ENCODE results near the gene COL9A1. TPM values are rescaled to one million over a fixed set of nuclear protein-coding genes. Genes with fewer than 3 reads are reported as not detected.

Gene COL9A1
- total and polyA plus RNA-seq, 12 donors: 0.17 to 1.6 TPM; not detected in 10

DNA sequence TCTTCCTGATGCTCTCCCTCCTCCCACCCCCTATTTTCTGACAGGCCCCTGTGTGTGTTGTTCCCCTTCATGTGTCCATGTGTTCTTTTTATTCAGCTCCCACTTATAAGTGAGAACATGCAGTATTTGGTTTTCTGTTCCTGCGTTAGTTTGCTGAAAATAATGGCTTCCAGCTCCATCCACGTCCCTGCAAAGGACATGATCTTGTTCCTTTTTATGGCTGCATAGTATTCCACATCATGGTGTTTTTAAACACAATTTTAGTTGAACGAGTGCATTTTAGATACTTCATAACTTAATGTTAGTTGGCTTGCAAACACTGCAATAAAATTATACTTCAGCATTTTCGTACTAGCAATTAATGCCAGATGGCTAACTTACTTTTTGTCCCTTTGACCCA, 28.5 kb downstream of the COL9A1 start:
- intact Hi-C loops (cut with DNase I): no loop called here
- DNase-seq: no peak
- no peak overlapping the region for H3K27ac ChIP-seq
- no peaks in the 10 kb centered on the region for H3K4me1 ChIP-seq (replicated peaks in 1 of 2)
- WGBS, 4 donors: 64 to 76% (median 71%) methylated on average over 4 of the region's 4 CpGs
- no peak overlapping the region for H3K4me3 ChIP-seq
- TF ChIP-seq POLR2A (IDR thresholded peaks at IDR 0.05): no peak
- TF ChIP-seq, protein P1, sequence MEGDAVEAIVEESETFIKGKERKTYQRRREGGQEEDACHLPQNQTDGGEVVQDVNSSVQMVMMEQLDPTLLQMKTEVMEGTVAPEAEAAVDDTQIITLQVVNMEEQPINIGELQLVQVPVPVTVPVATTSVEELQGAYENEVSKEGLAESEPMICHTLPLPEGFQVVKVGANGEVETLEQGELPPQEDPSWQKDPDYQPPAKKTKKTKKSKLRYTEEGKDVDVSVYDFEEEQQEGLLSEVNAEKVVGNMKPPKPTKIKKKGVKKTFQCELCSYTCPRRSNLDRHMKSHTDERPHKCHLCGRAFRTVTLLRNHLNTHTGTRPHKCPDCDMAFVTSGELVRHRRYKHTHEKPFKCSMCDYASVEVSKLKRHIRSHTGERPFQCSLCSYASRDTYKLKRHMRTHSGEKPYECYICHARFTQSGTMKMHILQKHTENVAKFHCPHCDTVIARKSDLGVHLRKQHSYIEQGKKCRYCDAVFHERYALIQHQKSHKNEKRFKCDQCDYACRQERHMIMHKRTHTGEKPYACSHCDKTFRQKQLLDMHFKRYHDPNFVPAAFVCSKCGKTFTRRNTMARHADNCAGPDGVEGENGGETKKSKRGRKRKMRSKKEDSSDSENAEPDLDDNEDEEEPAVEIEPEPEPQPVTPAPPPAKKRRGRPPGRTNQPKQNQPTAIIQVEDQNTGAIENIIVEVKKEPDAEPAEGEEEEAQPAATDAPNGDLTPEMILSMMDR (IDR thresholded peaks at IDR 0.05): no peak
- no peaks in the 10 kb centered on the region for H3K36me3 ChIP-seq (replicated peaks in 1 of 2)
- H3K9me3 ChIP-seq (replicated peaks in 1 of 3): peaks cover 0 to 6% (median 0%) of the 10 kb centered on the region in 3 donors
- H3K27me3 ChIP-seq: no peaks in the 10 kb centered on the region

DNA sequence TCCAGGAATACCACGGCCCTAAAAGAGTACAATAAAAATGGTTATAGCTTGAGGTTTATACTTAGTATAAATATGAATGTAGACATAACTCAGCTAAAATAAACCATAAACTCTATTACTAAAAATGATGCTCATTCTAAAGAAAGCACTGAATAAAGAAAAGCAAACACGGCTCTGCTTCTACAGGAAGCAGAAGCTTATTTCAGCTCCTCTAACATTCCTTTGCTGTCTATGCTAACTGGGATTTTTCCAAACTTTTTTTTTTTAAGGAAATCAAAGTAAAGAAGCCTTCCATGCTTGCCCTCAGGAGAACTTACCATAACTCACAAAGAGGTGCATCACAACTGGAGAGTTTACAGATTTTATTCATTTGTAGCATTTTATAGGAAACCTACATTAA, 30.8 kb downstream of the COL9A1 start:
- 42 to 65% (median 49%) methylated on average over 2 of the region's 2 CpGs for WGBS, 4 donors
- H3K4me1 ChIP-seq (replicated peaks in 1 of 2): no peaks in the 10 kb centered on the region
- peaks cover 0 to 6% (median 0%) of the 10 kb centered on the region in 3 donors for H3K9me3 ChIP-seq (replicated peaks in 1 of 3)
- H3K36me3 ChIP-seq (replicated peaks in 1 of 2): no peaks in the 10 kb centered on the region
- no peaks in the 10 kb centered on the region for H3K27me3 ChIP-seq
- H3K4me3 ChIP-seq: no peak overlapping the region
- H3K27ac ChIP-seq: no peak overlapping the region
- intact Hi-C loops (cut with DNase I): no loop called here
- no peak for DNase-seq
- TF ChIP-seq POLR2A (IDR thresholded peaks at IDR 0.05): no peak
- TF ChIP-seq, protein P1 (IDR thresholded peaks at IDR 0.05): no peak

DNA sequence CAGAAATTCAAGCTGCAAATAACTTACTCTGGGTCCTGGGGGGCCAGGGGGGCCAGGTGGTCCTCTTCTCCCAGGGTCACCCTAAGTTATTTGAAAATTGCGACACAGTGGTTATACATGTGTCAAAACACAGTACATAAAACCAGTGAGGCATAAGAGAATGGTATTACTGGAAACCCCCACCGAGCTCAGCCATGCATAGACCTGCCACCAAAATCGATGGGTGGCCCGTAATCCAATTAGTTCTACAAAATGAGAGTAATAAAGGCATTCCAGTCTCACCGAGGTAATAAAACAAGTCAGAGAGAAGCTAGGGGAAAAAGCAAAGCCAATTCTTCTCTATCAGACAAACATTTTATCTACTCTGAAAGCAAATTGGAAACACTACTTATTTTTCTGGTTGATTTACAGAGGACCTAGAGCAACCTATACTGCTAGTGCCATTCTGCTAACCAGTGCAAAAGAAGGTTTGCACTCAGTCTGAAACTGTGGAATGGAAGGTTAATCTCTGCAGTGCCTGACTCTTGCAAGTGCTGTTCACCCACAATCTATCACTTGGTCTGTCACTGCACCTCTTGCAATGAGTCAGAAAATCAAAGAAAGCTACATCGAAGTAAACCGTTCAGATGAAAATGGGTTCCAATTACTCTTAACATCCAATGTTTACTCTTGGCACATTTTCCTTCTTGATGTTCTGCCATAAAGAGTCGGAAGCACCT, 32.4 kb downstream of the COL9A1 start:
- Histone ChIP-seq H3K27me3 (no peaks in the 10 kb centered on the region), H3K4me1 (replicated peaks in 1 of 2) (no peaks in the 10 kb centered on the region), H3K36me3 (replicated peaks in 1 of 2) (no peaks in the 10 kb centered on the region), H3K27ac (no peak overlapping the region), H3K9me3 (replicated peaks in 1 of 3) (peaks cover 0 to 6% (median 0%) of the 10 kb centered on the region in 3 donors), H3K4me3 (no peak overlapping the region)
- WGBS, 4 donors: 45 to 52% (median 49%) methylated on average over 8 of the region's 8 CpGs
- no peak for TF ChIP-seq POLR2A (IDR thresholded peaks at IDR 0.05)
- TF ChIP-seq, protein P1 (IDR thresholded peaks at IDR 0.05): no peak
- DNase-seq: no peak
- intact Hi-C loops (cut with DNase I): no loop called here

DNA sequence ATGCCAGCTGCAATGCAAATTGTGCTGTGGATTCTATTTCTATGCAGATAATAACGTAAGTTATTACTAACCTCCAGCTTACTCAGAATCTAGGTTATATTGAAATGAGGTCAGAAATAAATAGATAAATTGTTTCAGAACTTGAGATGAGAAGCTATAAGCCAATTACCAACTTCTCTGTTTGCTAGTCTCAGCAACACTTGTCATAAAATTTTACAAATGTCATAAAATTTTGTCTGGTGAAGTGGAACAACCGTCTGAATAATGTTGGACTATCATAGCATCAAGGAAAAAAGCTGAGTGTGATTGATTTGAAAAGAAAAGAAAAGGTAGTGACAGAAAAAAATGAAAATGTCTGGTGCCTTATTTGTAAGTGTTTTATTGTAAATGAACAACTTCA, 36.7 kb downstream of the COL9A1 start:
- Histone ChIP-seq H3K27ac (no peak overlapping the region), H3K4me3 (no peak overlapping the region), H3K36me3 (replicated peaks in 1 of 2) (no peaks in the 10 kb centered on the region), H3K4me1 (replicated peaks in 1 of 2) (no peaks in the 10 kb centered on the region), H3K27me3 (no peaks in the 10 kb centered on the region), H3K9me3 (replicated peaks in 1 of 3) (no peaks in the 10 kb centered on the region)
- WGBS, 4 donors: 21 to 51% (median 49%) methylated on average over 2 of the region's 2 CpGs
- intact Hi-C loops (cut with DNase I): no loop called here
- no peak for DNase-seq
- TF ChIP-seq, protein P1 (IDR thresholded peaks at IDR 0.05): no peak
- TF ChIP-seq POLR2A (IDR thresholded peaks at IDR 0.05): no peak
